NCI-H774 (cell line): ENCODE measurements around the gene COX5A.

Experiments
- DNase-seq: peaks from one replicate; lab custom pipeline; 2025; lab: John Stamatoyannopoulos, UW

The COX5A gene

DNA sequence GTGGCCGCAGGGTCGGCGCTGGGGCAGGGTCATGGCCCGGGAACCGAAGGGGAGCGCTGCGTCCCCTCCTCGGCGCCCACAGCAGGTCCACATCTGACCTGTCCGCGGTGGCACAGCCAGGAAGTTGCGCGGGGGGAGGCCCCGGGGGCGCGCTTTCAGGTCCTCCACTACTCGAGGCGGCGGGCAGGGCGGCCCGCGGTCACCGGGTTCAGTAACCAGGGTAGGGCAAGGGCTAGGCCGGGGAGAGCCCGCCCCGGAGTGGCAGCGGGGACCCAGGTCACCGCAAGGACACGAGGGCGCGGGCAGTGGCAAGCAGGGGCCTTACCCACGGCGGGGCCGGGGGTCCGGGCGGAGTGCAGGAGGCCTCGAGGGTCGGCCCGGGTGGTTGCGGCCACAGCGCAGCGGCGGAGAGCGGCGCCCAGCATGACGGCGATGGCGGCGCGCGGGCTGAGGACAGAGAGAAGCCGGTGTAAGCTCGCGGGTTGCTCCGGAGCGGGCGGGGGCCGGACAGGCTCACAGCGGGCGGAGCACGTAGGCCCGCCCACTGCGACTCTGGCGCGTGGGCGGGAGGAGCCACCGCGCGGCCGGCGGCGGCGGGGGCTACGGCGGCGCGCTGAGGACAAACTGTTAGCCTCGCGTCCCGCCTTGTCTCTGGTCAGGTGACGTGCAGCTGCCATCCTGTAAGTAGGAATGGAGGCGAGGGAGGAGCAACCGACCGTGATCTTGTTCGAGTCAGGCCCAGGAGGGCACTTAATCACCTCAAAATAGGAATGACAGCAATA lies at the start of gene COX5A:
Gene COX5A, minus strand, starts transcription at position 484 of the 782 bp plus-strand sequence. Its CDS starts 59 bp downstream, at position 425.
- peak; percentile 94 for DNase-seq

DNA sequence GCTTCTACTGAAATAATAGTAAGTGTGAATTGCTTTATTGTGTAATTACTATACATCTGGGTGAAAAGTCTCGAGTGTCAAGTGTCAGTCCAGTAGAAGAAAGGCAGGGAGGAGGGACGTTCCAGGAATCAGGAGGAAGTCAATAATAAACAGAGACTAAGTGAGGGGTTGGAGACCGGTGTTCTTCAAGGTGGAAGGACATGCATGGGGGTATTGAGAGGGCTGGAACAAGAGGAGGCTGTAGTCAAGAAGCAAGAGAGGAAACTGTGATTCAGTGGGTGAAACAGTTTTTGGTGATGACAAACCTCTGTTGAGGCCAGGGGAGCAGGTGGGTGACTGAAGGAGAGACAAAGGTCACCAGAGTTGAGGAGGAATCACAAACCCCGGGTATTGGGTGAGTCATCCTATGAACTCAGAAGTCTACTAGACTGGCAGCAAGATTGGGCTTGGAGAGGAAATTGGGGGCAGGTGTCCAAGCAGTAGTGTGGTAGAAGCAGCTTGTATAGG lies 45.9 kb upstream of the COX5A start:
- no peak for DNase-seq

DNA sequence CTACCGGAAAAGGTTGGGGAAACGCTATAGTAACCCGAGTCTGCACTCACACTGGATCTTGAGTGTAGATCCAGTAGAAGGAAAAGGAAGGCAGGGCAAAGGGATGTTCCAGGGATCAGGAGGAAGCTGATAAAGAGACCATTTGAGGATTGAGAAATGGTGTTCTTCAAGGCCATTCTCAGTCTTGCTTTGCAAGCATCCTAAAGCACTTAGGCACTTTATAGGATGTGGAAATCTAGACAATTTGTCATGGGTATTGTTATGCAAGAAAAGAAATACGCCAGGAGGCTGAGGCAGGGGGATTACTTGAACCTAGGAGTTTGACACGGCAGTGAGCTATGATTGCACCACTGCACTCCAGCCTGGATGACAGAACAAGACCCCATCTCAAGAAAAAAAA lies 44.3 kb upstream of the COX5A start:
- no peak for DNase-seq

DNA sequence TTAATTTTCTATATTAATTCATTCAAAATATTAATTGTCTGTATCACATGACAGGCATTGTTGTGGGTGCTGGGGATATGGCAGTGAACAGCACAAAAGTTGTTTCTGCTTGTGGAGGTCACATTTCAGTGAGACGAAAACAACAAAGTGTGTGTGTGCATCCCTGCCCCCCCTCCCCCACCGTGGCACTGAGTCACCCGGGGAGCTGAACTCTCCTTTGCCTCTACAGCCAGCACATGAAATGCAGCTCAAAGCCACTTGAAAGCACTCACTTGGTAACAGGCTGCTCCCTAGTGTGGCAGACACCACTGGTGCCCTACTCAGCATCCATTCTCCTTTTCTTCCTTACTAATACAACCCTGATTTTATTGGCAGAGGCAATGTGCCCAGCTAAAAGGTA lies 40.6 kb upstream of the COX5A start:
- no peak for DNase-seq

DNA sequence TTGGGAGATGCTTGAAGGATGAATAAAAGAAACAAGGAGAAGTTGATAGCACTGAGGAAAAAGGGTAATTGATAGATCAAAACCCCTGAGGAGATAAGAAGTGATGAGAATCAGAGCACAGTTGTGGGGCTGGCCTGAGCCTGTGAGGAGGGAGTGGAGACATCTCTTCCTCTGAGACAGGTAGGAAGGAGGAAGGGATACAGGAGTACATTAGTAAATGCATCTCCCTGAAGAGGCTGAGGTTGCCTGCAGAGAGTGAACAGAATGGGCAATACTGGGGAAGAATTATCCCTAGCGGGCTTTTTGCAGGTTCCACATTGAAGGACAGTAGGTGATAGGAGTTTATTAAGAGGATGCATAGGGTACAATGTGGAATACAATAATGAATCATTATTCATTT lies 40.2 kb upstream of the COX5A start:
- DNase-seq, result no peak

DNA sequence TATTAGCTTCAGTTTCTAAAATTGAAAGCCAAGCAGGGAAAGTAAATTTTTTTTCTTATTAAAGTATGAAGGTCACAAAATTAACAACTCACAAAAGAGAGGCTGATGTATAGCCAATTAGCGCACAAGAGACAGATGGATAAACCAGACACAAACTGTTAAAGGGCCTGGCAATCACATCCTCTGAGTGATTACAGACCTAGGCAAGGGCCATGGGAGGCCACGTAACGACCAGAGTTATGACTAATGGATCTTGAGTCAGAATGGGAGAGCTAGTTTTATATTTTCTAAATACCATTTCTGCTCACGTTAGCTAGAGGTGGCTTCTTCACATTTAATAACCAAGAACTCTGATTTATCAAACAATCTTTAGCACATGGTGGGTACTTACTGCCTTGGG lies 39.7 kb upstream of the COX5A start:
- DNase-seq, result no peak

DNA sequence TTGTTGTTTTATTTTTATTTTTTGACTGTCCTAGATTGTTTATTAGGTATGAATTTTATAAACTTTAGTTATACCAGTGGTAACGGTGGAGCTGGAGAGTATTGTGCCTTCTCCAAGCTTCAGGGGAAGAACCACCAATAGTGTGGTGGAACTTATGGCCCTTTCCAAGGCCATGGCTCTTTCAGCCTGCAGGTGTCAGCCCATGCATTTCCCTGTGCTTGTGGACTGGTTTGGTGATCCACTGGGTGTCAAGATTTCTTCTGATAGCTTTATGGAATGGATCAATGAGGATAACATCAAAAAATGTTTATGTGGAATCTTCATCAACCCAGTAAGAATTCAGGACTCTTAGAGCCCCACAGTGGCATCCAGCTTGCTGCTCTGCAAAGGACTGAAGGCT lies 38.3 kb upstream of the COX5A start:
- DNase-seq, result no peak

DNA sequence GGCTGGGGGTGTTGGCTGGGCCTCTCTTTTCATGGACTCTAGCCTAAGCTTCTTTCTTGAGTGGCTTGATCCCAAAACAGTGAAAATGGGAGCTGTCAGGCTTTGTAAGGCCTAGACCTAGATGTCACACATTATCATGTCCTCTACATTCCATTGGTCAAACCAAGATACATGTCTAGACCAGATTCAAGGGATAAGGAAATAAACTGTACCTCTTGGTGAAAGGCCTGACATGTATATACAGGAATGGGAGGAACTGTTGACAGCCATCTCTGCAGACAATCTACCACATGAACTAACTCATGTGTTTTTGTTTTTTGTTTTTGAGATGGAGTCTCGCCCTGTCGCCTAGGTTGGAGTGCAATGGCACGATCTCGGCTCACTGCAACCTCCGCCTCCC lies 29.8 kb upstream of the COX5A start:
- no peak for DNase-seq

DNA sequence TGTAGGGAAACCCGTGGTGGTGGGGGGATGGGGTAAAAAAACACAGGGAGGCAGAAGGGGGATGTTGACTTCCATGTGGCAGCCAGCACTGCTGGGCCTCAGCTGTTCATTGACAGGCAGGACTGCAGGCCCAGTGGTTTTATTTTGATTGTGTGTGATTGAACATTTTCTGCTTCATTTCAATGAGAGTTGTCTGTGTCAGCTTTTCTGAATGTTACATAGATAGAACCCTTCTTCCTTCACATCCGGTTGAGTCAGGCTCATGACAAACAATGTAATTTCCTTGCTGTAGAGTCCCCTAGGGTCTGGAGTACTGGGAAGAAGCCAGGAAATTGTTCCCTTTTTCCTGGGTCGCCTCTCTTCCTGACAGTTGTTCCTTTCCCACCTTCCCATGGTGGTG lies 26.9 kb upstream of the COX5A start:
- DNase-seq, result no peak

DNA sequence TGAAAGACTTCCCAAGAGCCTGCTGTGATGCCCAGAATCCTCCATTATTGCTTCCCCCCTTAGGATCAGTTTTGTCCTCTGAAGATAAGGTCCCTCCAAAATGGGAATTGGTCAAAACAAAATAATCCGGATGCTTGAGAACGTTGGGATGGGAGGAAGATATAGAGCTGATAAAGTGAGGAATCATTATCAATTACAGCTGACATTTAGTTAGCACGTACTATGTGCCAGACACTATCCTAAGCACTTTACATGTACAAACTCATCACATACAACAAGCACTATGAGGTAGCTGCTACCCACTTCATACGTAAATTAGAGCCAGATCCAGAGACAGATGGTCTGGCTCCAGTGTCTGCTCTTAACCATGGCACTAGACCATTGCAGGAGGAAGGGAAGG lies 25.3 kb upstream of the COX5A start:
- no peak for DNase-seq

DNA sequence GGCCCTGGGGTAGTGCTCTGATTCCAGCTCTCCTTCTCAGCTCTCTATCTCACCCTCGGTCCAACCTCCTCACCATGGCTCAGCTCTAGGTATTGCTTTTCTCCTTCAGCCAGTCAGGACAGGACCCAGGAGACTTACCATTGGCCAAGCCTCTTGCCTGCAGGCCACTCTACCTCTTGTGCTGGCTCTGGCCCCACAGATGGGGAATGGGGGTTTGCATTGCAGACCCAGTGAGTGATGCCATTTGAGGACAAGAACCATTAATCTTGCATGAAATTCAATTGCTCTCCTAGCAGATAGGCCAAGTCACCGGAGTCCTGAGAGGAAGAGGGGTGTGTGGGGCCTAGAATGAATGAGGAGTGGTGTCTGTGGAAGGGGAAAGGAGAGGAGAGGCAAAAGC lies 24.8 kb upstream of the COX5A start:
- DNase-seq, result no peak

DNA sequence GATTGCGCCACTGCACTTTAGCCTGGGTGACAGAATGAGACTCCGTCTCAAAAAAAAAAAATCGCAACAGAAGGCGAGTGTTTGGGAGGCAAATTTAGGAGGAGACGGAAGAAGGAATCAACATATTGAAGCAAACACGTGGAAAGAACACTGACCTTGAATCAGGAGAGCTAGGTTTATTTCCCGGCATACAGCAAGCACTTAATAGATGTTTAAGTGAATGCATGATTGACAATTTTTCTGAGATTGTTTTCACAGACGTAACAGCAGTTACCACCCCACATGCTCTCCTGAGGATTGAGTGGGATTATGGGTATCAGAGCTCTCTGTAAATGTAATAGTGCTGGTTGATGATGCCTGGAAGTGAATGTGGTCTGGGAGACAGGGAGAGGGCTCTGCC lies 24.3 kb upstream of the COX5A start:
- DNase-seq, result no peak

DNA sequence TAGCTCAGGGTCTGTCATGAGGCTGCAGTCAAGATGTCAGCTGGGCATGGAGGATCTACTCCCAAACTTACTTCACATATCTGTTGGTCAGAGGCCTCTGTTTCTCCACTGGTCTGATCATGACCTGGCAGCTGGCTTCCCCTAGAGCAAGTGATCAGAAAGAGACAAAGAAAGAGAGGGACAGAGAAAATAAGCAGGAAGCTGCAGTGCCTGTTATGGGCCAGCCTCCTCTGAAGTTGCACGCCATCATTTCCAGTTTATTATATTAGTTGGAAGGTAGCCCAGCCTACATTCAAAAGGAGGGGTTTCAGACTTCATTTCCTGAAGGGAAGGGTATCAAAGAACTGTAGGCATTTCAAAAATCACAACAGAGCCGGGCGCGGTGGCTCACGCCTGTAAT lies 23.7 kb upstream of the COX5A start:
- DNase-seq, result no peak

DNA sequence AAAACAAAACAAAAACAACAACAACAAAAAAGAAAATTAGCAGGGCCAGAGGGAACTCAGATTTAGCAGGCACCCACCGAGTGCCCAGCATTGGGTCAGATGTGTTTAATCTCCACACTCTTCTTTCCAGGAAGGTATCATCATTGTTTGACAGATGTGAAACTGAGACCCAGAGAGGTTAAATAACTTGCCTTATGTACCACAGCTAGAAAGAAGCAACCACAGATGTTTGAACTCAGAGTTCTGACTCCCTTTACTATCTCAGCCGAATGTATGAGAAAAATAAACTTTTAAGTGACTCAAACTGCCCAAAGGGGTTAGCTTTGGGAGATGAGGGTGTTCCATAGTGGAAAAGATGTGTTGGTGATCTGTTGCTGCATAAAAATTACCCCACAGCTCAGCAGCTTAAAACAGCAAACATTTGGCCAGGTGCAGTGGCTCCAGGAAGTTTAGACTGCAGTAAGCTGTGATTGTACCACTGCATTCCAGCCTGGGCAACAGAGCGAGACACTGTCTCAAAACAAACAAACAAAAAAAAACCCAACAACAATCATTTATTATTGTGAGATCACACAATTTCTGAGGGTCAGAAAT lies 23.2 kb upstream of the COX5A start:
- no peak for DNase-seq

DNA sequence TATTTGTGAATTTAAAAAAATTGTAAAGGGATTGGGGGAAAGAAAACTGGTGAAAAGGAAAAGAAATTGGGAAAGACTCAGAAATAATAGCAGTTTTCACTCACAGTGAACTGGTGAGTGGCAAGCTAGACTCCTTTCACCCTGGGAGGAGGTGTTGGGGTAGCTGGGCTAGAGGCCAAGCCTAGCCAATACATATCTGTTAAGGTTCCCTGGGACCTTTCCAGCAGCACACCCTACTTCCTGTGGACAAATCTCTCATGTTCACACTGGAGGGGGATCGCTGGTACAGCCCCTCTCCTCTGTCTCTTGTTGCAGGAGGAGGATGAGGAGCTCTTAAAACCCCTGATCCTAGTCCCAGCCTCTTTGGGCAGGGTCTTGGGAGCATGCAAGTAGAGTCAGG lies 22.4 kb upstream of the COX5A start:
- no peak for DNase-seq

DNA sequence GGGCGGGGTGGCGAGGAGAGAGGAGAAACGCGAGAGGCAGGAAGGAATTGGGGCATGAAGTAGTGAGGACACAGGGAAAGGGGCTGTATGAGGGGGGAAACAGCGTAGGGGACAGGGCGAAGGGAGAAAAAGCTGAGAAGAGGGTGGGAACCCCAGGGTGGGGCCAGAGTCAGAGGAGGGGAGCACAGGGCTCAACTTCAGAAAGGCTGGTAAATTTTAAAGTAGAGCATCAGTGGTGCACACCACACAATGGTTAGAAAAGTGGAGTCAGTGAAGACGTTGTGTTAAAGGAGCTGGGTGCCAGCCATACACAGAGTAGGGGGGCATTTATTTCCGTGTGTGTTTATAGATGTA lies 21.7 kb upstream of the COX5A start:
- DNase-seq, result no peak

DNA sequence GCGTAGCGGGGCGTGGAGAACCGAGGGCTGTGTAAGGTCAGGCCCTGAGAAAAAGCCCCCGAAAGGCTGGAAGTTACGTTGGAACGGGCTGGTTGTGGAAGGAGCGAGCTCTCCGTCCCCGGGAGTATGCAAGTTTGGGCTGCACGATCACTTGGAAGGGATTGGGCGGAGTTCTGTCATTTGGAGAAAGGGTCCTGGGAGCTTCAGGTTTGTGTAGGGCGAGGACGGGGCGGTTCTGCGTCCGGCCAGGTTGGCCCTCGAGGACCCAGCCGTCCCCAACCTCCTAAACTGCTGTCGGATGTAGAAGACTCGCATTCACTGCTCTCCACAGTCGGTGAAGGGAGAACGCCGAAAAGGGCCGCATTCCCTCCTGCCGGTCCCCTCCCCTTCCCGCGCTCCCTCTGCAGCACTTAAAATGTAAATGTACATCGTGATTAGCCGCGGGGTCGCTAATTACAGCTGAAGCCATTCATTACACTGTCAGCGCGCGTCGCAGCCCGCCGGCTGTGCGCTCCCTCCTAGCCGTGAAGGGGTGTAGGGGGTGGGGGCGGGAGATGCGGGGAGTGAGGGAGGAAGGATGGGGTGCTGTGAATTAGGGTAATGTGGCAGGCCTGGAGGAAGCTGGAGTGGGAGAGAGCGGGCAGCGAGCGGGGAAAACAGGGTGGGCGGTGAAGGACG lies 21.2 kb upstream of the COX5A start:
- DNase-seq, result no peak

DNA sequence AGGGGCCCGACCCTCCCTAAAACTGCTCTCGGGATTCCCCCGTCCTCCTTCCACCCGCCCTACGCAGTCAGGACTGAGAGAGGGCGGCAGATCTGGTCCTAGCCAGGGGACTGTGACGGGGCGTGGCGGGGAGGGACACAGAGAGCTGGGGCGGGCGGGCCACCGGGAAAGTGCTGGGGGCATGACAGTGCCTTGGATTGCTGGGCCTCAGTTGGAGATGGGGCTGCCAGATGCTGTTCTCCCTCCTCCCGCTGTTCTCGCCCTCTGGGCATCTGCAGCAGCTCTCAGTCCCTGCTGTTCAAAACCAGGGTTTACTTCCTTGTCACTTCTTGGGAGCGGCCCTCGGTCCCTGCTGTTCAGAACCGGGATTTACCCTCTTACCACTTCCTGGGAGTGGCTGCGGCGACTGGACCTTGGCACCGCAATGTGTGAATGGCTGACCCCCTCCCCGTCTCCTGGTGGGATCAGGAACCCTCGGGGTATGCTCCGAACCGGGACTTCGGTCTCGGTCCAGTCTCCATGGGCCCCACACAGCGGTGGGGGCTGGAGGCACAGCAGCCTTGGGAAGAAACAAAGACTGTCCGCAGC lies 20.5 kb upstream of the COX5A start:
- DNase-seq, result peak; percentile 44

DNA sequence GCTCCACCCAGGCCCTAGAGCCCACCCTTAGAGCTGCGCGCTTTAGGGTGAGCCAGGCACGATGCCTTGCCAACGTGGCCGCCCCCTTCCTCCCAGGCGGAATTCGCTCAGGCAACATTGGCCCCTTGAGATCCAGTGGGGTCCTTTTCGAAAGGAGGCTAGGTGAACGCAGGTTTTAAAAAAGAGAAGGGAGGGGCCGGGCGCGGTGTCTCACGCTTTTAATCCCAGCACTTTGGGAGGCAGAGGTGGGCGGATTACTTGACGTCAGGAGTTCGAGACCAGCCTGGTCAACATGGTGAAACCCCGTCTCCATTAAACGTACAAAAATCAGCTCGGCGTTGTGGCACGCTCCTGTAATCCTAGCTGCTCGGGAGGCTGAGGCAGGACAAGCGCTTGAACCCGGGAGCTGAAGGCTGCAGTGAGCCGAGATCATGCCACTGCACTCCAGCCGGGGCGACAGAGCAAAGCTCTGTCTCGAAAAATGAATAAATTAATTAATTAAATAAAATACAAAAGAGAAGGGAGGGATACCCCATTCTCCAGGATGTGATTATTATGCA lies 19.7 kb upstream of the COX5A start:
- DNase-seq, result no peak

DNA sequence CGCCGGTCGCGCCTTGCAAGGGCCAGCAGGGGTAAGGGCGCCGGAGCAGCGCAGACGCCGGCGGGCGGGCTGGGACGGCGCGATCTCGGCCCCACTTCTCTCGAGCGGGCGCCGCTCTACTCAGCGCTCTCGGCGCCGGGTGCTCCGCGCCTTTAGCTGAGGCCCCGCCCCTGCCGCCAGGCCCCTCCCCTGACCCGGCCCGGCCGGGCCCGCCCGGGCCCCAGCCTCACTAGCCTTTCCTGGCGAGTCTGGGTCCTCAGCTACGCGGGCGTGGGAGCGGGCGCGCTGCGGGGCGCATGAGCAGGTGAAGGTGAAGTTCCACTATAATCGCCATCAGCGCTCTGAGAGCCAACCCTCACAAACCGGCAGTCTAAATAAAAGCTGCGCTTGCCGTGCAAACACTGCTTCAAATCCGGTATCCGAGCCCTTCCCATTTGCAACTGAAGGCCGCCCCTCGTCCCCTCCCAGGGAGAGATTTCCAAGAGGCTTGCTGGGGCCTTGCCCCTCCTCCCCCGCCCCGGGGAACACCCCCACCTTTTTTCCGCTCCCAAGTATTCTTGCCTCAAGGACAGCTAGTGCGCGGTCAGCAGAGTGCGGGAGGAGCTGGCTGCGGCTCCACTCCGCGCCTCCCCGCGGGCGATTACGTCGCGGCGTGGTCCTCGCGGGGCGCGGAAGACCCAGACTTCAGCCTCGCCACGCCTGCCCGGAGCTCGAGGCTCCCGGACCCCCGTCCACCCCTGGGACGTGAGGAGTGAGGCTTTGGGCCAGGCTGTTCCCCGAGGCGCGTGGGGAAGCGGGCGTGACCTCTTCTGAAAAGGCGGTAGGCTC lies 19.0 kb upstream of the COX5A start, which contains the start of gene RPP25:
Gene RPP25, minus strand, starts transcription at position 125 of the 828 bp plus-strand sequence. CDS start 189 bp downstream, outside the sequence.
- DNase-seq, result peak; percentile 79
